Subcutaneous adipose tissue (tissue), 4 donors: ENCODE measurements around the gene LHFPL2. TPM values are rescaled to one million over a fixed set of nuclear protein-coding genes. Genes with fewer than 3 reads are reported as not detected.

ENCODE experiments used
- CTCF ChIP-seq: fragments of 450-650 bp; IDR thresholded peaks from one replicate; pipeline ENCODE4 v1.5.1; 2016; ENCODE audit warnings: low read depth, mild to moderate bottlenecking, control low read depth, antibody characterized with exemption, moderate library complexity
- total RNA-seq, 4 donors: library from RNA; depleted of rRNA; stranded (reverse); fragments of >200 nt; gene quantifications; one replicate each; pipeline ENCODE4 v1.1.0, GENCODE V29; 2016

The LHFPL2 gene
- total RNA-seq, 4 donors from 2014 or later: 18.5 to 104 (median 30.0) TPM

DNA sequence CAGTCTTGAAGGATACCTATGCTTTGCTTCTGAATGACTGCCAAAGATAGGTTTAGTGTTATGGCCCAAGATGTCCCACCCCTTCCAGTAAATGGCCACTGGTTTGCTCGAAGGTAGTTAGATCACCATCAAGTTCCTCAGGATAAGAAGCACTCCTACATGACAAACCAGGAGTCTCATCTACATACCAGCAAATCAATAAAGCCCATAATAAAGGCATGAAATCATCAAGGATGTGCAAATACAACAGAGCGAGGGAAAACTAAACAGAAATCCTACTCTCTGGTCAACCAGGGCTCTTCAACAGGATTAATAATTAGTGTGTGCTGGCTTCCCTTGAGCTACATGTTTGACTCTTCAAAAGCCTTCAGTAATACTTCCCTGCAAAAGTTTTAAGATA is 141.0 kb downstream of the LHFPL2 start:
- no peak for TF ChIP-seq CTCF

DNA sequence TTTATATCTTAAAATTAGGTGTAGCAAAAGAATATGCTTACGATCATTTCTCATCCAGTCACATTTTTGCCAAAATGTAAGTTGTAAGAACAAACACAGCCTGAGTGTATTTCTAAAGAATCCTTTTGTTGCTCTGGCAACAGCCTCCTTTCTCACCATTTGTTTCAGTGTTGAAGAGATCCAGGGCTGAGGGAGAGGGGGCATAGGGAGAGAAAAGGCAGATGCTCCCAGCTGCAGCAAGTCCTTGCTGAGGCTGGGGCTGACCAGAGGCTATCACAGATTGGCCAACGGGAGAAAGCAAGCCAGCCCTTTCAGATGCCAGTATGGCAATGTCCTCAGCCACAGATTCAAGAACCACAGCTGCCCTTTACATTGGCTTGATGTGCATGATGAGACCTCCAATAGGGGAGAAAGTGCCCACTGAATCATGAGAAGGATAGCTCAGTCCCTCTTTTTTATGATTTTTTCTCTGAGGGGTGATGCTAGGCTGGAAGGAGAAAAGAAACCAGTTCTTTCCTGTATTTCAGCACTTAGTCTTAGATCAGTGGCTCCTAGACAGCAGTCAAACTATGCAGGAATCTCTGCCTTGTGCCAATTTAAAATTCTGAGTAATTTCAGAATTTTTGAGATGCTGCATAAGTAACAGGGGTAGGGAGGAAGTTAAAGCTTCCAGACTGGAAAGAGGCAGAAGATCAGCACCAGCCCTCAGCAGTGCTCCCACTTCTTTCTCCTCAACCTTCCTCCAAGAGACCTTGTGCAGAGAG is 142.1 kb downstream of the LHFPL2 start:
- no peak for TF ChIP-seq CTCF

GRCh38 chr5:78505860-78506259 is 142.7 kb downstream of the LHFPL2 start:
- TF ChIP-seq CTCF: no peak

DNA sequence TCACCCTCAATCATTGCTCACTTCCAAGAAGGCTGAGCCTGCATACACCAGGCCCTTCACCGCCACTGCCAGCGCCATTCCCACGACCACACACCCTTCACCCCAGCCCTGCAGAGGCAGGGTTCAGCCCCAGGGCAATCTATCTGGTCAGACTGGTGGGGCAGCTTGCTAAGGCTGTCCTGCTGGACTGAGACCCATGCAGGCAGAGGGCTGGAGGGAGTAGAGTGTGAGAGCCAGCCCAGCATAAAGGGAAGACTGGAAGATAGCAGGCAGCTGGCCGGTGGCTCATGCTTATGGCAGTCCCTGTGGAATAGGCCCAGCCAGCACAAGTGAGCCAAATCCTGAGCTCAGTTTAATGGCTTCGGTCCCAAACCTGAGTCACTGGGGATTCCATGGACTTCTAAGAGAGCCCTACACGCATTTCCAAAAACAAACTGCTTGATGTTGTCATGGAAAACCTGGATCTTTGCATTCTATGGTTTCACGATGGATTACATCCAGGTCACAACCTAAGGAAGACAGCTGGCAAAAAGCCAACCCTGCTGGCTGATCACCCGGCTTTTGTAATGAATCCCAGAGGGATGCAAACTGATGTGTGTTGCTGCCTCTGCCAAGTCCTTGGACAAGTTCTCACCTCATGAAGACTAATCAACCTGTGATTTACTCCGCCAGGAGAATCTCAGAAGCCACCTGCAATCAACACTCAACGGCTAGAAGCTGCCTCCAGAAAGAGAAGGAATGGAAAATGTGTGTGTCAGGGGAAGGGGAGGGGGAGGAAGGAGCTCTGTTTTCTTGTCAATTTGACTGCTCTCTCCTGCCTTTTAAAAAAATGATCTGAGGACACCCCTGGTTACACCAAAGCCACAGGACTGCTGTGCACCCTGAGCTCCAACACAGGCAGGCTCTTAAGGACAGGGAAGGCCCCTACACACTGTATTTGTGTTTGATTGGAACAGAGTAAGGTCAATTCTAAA is 143.6 kb downstream of the LHFPL2 start:
- TF ChIP-seq CTCF: no peak

- TF ChIP-seq CTCF: no peak
Measured at GRCh38 chr5:78503958-78504653, 144.5 kb downstream of the LHFPL2 start.

DNA sequence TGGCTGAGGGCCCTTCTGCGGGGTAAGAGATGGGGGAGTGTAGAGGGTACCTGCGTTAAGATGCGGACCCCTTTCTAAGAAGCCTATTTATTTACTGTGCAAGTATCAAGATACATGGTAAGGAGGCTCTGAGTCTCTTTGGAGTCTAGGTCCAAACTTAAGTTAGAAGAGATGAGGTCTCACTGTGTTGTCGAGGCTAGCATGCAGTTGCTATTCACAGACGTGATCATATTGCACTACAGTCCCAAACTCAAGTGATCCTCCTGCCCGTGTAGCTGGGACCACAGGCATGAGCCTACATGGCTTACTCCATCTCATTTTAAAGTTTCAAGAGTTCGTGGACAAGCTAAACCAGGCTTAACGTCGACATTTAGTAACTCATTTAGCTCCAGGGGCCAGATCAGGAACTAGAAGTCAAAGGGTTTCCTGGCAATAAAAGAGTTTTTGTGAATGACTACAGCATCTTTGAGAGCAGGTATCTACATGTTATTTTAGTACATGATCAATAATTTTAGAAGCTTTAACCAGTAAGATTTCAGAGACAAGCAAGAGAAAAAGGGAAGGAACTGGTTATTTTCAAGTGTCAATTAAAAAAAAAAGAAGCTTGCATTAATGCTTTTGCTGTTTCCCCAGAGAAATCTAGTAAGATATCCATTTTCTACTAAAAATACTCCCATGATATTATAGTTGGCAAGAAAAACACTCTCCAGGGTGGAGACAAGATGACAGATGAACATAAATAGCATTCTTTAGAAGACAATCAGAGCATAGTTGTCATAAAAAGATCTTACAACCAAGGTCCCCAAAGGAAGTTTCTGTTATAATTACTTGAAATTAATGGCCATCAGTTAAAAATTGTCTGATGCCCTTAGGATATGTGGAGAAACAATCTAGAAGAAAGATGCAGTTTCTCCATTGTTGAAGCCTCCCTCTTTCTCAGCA is 146.9 kb downstream of the LHFPL2 start:
- no peak for TF ChIP-seq CTCF
